Activated T-helper 17 cell treated with anti-CD3 and anti-CD28 coated beads, Interleukin-2, amount 50 U/mL, for 72 hours (primary cell): ENCODE measurements around the gene EGFL7. TPM values are rescaled to one million over a fixed set of nuclear protein-coding genes. Genes with fewer than 3 reads are reported as not detected.
"Not testable (repeated sequence)": the region's sequence is repeated elsewhere in the genome, so short reads cannot be mapped to it uniquely, and the experiment has no call there.

ENCODE experiments used
- ATAC-seq: fragments of 150-1000 bp; cut with Tn5 transposase; replicated peaks from 2 replicates; pipeline ENCODE4 v1.10.0; 2021; ENCODE audit warnings: mild to moderate bottlenecking, moderate library complexity
- H3K27ac Mint-ChIP-seq: one replicate; pipeline ENCODE4 v1.8.0; 2022; ENCODE audit warnings: mixed read lengths
- H3K27me3 Mint-ChIP-seq: one replicate; pipeline ENCODE4 v1.8.0; 2022; ENCODE audit warnings: mixed read lengths
- H3K36me3 Mint-ChIP-seq: one replicate; pipeline ENCODE4 v1.8.0; 2022; ENCODE audit warnings: low read depth, mild to moderate bottlenecking, mixed read lengths
- H3K4me1 Mint-ChIP-seq: one replicate; pipeline ENCODE4 v1.8.0; 2022; ENCODE audit warnings: mixed read lengths
- H3K4me3 Mint-ChIP-seq: one replicate; pipeline ENCODE4 v1.8.0; 2022; ENCODE audit warnings: mild to moderate bottlenecking, mixed read lengths
- H3K9me3 Mint-ChIP-seq: one replicate; pipeline ENCODE4 v1.8.0; 2022; ENCODE audit warnings: mixed read lengths
- total RNA-seq, 2 donors: library from RNA; stranded (reverse); gene quantifications; one replicate each; pipeline ENCODE4 v1.2.3, GENCODE V29; 2022

EGFL7 gene
- total RNA-seq, 2 donors from 2014 or later: 0.78 to 1.0 TPM

GRCh38 chr9:136695435-136695895, 32.7 kb downstream of the EGFL7 start:
- peaks cover 8% of the 10 kb centered on the region for H3K27me3 Mint-ChIP-seq
- no peak overlapping the region for H3K4me3 Mint-ChIP-seq
- no peak overlapping the region for H3K27ac Mint-ChIP-seq
- H3K9me3 Mint-ChIP-seq: no peaks in the 10 kb centered on the region
- no peaks in the 10 kb centered on the region for H3K4me1 Mint-ChIP-seq
- ATAC-seq: no peak
- H3K36me3 Mint-ChIP-seq: no peaks in the 10 kb centered on the region

GRCh38 chr9:136695955-136696354, 33.2 kb downstream of the EGFL7 start:
- Mint-ChIP-seq H3K4me1 (no peaks in the 10 kb centered on the region), H3K9me3 (no peaks in the 10 kb centered on the region), H3K4me3 (no peak overlapping the region), H3K27me3 (peaks cover 8% of the 10 kb centered on the region), H3K27ac (no peak overlapping the region), H3K36me3 (no peaks in the 10 kb centered on the region)
- ATAC-seq: no peak

GRCh38 chr9:136696502-136696901, 33.8 kb downstream of the EGFL7 start:
- peaks cover 8% of the 10 kb centered on the region for H3K27me3 Mint-ChIP-seq
- no peak overlapping the region for H3K4me3 Mint-ChIP-seq
- no peaks in the 10 kb centered on the region for H3K9me3 Mint-ChIP-seq
- H3K27ac Mint-ChIP-seq: no peak overlapping the region
- peaks cover 1% of the 10 kb centered on the region for H3K4me1 Mint-ChIP-seq
- ATAC-seq: no peak
- no peaks in the 10 kb centered on the region for H3K36me3 Mint-ChIP-seq

GRCh38 chr9:136697146-136697820, 34.6 kb downstream of the EGFL7 start:
- H3K4me3 Mint-ChIP-seq: no peak overlapping the region
- H3K27me3 Mint-ChIP-seq: peaks cover 8% of the 10 kb centered on the region
- H3K36me3 Mint-ChIP-seq: no peaks in the 10 kb centered on the region
- no peak for ATAC-seq
- peaks cover 4% of the 10 kb centered on the region for H3K4me1 Mint-ChIP-seq
- no peak overlapping the region for H3K27ac Mint-ChIP-seq
- H3K9me3 Mint-ChIP-seq: no peaks in the 10 kb centered on the region

GRCh38 chr9:136697821-136698526, 35.3 kb downstream of the EGFL7 start:
- ATAC-seq: no peak
- Mint-ChIP-seq H3K4me1 (peaks cover 4% of the 10 kb centered on the region), H3K27me3 (peaks cover 8% of the 10 kb centered on the region), H3K27ac (no peak overlapping the region), H3K4me3 (no peak overlapping the region), H3K9me3 (no peaks in the 10 kb centered on the region), H3K36me3 (no peaks in the 10 kb centered on the region)

- no peak overlapping the region for H3K4me3 Mint-ChIP-seq
- no peak overlapping the region for H3K27ac Mint-ChIP-seq
- no peaks in the 10 kb centered on the region for H3K36me3 Mint-ChIP-seq
- H3K4me1 Mint-ChIP-seq: peaks cover 4% of the 10 kb centered on the region
- peaks cover 4% of the 10 kb centered on the region for H3K27me3 Mint-ChIP-seq
- H3K9me3 Mint-ChIP-seq: no peaks in the 10 kb centered on the region
- no peak for ATAC-seq
These were observed 36.0 kb downstream of the EGFL7 start for GRCh38 chr9:136698635-136699246.

GRCh38 chr9:136700304-136700703, 37.6 kb downstream of the EGFL7 start:
- ATAC-seq: no peak
- H3K4me1 Mint-ChIP-seq: peaks cover 4% of the 10 kb centered on the region
- no peaks in the 10 kb centered on the region for H3K9me3 Mint-ChIP-seq
- H3K27me3 Mint-ChIP-seq: peaks cover 4% of the 10 kb centered on the region
- peak overlapping the region; percentile 77 for H3K4me3 Mint-ChIP-seq
- no peak overlapping the region for H3K27ac Mint-ChIP-seq
- no peaks in the 10 kb centered on the region for H3K36me3 Mint-ChIP-seq

- Mint-ChIP-seq H3K4me1 (peaks cover 4% of the 10 kb centered on the region), H3K27ac (peak overlapping the region; percentile 62), H3K36me3 (no peaks in the 10 kb centered on the region), H3K9me3 (no peaks in the 10 kb centered on the region), H3K27me3 (peaks cover 4% of the 10 kb centered on the region), H3K4me3 (peak overlapping the region; percentile 77)
- ATAC-seq: peak; percentile 98
These were observed 38.4 kb downstream of the EGFL7 start for GRCh38 chr9:136700959-136701667.

GRCh38 chr9:136701668-136702053, 38.9 kb downstream of the EGFL7 start:
- Mint-ChIP-seq H3K4me3 (peak overlapping the region; percentile 77), H3K36me3 (no peaks in the 10 kb centered on the region), H3K4me1 (peaks cover 4% of the 10 kb centered on the region), H3K27me3 (peaks cover 4% of the 10 kb centered on the region), H3K9me3 (no peaks in the 10 kb centered on the region), H3K27ac (peak overlapping the region; percentile 62)
- no peak for ATAC-seq

- Mint-ChIP-seq H3K27ac (no peak overlapping the region), H3K36me3 (no peaks in the 10 kb centered on the region), H3K27me3 (peaks cover 4% of the 10 kb centered on the region), H3K4me1 (peaks cover 4% of the 10 kb centered on the region), H3K9me3 (no peaks in the 10 kb centered on the region), H3K4me3 (no peak overlapping the region)
- ATAC-seq: no peak
These were observed 40.7 kb downstream of the EGFL7 start for GRCh38 chr9:136703276-136703860.

GRCh38 chr9:136704741-136705140, 42.0 kb downstream of the EGFL7 start:
- H3K27ac Mint-ChIP-seq, H3K27me3 Mint-ChIP-seq, H3K36me3 Mint-ChIP-seq, H3K9me3 Mint-ChIP-seq, H3K4me3 Mint-ChIP-seq, H3K4me1 Mint-ChIP-seq, ATAC-seq: not testable (repeated sequence)

GRCh38 chr9:136705564-136705963, 42.8 kb downstream of the EGFL7 start:
- peaks cover 7% of the 10 kb centered on the region for H3K27me3 Mint-ChIP-seq
- H3K36me3 Mint-ChIP-seq: no peaks in the 10 kb centered on the region
- H3K4me1 Mint-ChIP-seq: peaks cover 4% of the 10 kb centered on the region
- no peak for ATAC-seq
- H3K4me3 Mint-ChIP-seq: no peak overlapping the region
- H3K27ac Mint-ChIP-seq: no peak overlapping the region
- no peaks in the 10 kb centered on the region for H3K9me3 Mint-ChIP-seq

- Mint-ChIP-seq H3K27me3 (peaks cover 11% of the 10 kb centered on the region), H3K4me1 (no peaks in the 10 kb centered on the region), H3K27ac (no peak overlapping the region), H3K36me3 (no peaks in the 10 kb centered on the region), H3K9me3 (no peaks in the 10 kb centered on the region), H3K4me3 (no peak overlapping the region)
- ATAC-seq: no peak
These were observed 44.3 kb downstream of the EGFL7 start for GRCh38 chr9:136707011-136707410.

GRCh38 chr9:136707849-136708517, 45.3 kb downstream of the EGFL7 start:
- H3K36me3 Mint-ChIP-seq: no peaks in the 10 kb centered on the region
- no peaks in the 10 kb centered on the region for H3K4me1 Mint-ChIP-seq
- no peaks in the 10 kb centered on the region for H3K9me3 Mint-ChIP-seq
- H3K27me3 Mint-ChIP-seq: peaks cover 11% of the 10 kb centered on the region
- no peak for ATAC-seq
- no peak overlapping the region for H3K4me3 Mint-ChIP-seq
- H3K27ac Mint-ChIP-seq: no peak overlapping the region
